Stimulated activated CD8-positive, alpha-beta memory T cell treated with anti-CD3 and anti-CD28 coated beads, Interleukin-7, amount 100 ng/mL, for 1 hour (primary cell): ENCODE measurements around the gene ANKRD44.
"Not testable (repeated sequence)": the region's sequence is repeated elsewhere in the genome, so short reads cannot be mapped to it uniquely, and the experiment has no call there.

ENCODE experiments used
- DNase-seq, 2 donors: peaks; one replicate each; pipeline ENCODE4 v3.0.0-alpha.2; 2020; ENCODE audit warnings: low read depth in 2 of 2

The ANKRD44 gene

GRCh38 chr2:197310271-197310985 is at the start of gene ANKRD44:
TSS of gene ANKRD44 (minus strand) at chr2:197310780. CDS start at chr2:197310604, 176 bp downstream.
- peak; percentile 73 to 77 for DNase-seq

- DNase-seq = no peak
Observed at GRCh38 chr2:197359859-197360258, 49.3 kb upstream of the ANKRD44 start.

- no peak for DNase-seq
Observed at GRCh38 chr2:197358931-197359330, 48.4 kb upstream of the ANKRD44 start.

GRCh38 chr2:197357986-197358385 is 47.4 kb upstream of the ANKRD44 start:
- DNase-seq = no peak

GRCh38 chr2:197356136-197356535 is 45.6 kb upstream of the ANKRD44 start:
- DNase-seq = no peak

GRCh38 chr2:197354169-197354558 is 43.6 kb upstream of the ANKRD44 start:
- no peak for DNase-seq

- DNase-seq = no peak
Observed at GRCh38 chr2:197353393-197354168, 43.0 kb upstream of the ANKRD44 start.

- DNase-seq = no peak
Observed at GRCh38 chr2:197349699-197350098, 39.1 kb upstream of the ANKRD44 start.

GRCh38 chr2:197348721-197349360 is 38.3 kb upstream of the ANKRD44 start:
- no peak for DNase-seq

GRCh38 chr2:197345846-197346370 is 35.3 kb upstream of the ANKRD44 start:
- DNase-seq = no peak

GRCh38 chr2:197343968-197344367 is 33.4 kb upstream of the ANKRD44 start:
- not testable (repeated sequence) for DNase-seq

- DNase-seq = no peak
Observed at GRCh38 chr2:197340591-197340990, 30.0 kb upstream of the ANKRD44 start.

GRCh38 chr2:197339496-197340220 is 29.1 kb upstream of the ANKRD44 start:
- no peak for DNase-seq

GRCh38 chr2:197339016-197339415 is 28.4 kb upstream of the ANKRD44 start:
- no peak for DNase-seq

GRCh38 chr2:197332641-197333040 is 22.1 kb upstream of the ANKRD44 start:
- no peak for DNase-seq

GRCh38 chr2:197328461-197328860 is 17.9 kb upstream of the ANKRD44 start:
- DNase-seq = no peak

GRCh38 chr2:197327472-197328098 is 17.0 kb upstream of the ANKRD44 start:
- DNase-seq = no peak

GRCh38 chr2:197327073-197327471 is 16.5 kb upstream of the ANKRD44 start:
- no peak for DNase-seq

- DNase-seq = no peak
Observed at GRCh38 chr2:197324801-197325200, 14.2 kb upstream of the ANKRD44 start.

GRCh38 chr2:197322724-197323720 is 12.4 kb upstream of the ANKRD44 start:
- DNase-seq = no peak
